SK-N-SH (cell line): ENCODE data around the gene PTCD2.

Experiments
- NRF1 ChIP-seq: IDR thresholded peaks from 2 replicates; pipeline ENCODE4 v1.6.1; 2012; ENCODE audit warnings: low read depth, mild to moderate bottlenecking, low read length
- RCOR1 ChIP-seq: fragments of 150-350 bp; IDR thresholded peaks from 2 replicates; pipeline ENCODE4 v1.6.1; 2017; ENCODE audit warnings: antibody characterized with exemption, low read length
- RFX5 ChIP-seq: IDR thresholded peaks from 2 replicates; pipeline ENCODE4 v1.6.1; 2012; ENCODE audit warnings: mild to moderate bottlenecking, improper control_type of control experiment, low read length
- TF ChIP-seq, protein P1 (sequence below): fragments of 150-350 bp; IDR thresholded peaks from 2 replicates; pipeline ENCODE4 v1.6.1; 2017; ENCODE audit warnings: antibody characterized with exemption, low read length, low read depth, borderline replicate concordance
- TF ChIP-seq, protein P2 (sequence below): fragments of 200-600 bp; sonication (generic); IDR thresholded peaks from 2 replicates; pipeline ENCODE4 v1.6.1; 2017; ENCODE audit warnings: antibody characterized with exemption, mild to moderate bottlenecking, moderate library complexity

DNA sequence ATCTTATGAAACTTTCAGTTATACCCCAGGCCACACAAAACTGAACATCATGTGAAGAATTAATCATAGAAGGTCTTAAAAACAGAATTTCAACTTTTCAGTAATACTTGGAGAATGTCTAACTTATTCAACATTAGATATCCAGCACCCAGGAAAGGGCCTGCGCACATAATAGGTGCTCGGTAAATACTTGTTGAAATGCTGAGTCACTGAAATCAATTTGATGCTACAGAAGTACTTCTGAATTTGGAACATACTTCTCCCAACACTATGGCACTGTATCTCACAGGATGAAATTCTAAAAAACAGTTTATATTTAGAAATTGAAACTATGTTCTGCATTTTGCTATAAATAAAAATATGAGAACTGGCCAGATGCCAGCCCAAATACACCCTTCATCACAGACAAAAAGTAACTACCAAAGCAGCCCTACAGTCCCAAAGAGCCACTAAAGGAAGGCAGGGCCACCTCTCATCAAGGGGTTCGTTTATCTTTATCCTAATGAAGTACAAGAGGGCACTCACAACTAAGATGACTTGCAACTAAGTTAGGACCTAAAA is 26.6 kb upstream of the PTCD2 start:
- TF ChIP-seq, protein P1, sequence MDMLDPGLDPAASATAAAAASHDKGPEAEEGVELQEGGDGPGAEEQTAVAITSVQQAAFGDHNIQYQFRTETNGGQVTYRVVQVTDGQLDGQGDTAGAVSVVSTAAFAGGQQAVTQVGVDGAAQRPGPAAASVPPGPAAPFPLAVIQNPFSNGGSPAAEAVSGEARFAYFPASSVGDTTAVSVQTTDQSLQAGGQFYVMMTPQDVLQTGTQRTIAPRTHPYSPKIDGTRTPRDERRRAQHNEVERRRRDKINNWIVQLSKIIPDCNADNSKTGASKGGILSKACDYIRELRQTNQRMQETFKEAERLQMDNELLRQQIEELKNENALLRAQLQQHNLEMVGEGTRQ = no peak
- TF ChIP-seq, protein P2, sequence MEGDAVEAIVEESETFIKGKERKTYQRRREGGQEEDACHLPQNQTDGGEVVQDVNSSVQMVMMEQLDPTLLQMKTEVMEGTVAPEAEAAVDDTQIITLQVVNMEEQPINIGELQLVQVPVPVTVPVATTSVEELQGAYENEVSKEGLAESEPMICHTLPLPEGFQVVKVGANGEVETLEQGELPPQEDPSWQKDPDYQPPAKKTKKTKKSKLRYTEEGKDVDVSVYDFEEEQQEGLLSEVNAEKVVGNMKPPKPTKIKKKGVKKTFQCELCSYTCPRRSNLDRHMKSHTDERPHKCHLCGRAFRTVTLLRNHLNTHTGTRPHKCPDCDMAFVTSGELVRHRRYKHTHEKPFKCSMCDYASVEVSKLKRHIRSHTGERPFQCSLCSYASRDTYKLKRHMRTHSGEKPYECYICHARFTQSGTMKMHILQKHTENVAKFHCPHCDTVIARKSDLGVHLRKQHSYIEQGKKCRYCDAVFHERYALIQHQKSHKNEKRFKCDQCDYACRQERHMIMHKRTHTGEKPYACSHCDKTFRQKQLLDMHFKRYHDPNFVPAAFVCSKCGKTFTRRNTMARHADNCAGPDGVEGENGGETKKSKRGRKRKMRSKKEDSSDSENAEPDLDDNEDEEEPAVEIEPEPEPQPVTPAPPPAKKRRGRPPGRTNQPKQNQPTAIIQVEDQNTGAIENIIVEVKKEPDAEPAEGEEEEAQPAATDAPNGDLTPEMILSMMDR = no peak
- no peak for TF ChIP-seq RCOR1
- TF ChIP-seq NRF1 = no peak
- TF ChIP-seq RFX5 = no peak
